Activated CD4-positive, alpha-beta T cell treated with anti-CD3 and anti-CD28 coated beads for 4 hours (primary cell): Measurements from ENCODE around the gene WASF2.
"Not testable (repeated sequence)": the region's sequence is repeated elsewhere in the genome, so short reads cannot be mapped to it uniquely, and the experiment has no call there.

ENCODE experiments used
- DNase-seq, 2 donors: peaks; one replicate each; pipeline ENCODE4 v3.0.0-alpha.2; 2020

Gene WASF2

GRCh38 chr1:27394925-27395324, 95.0 kb downstream of the WASF2 start:
- no peak for DNase-seq

- no peak for DNase-seq
These were observed 95.7 kb downstream of the WASF2 start for GRCh38 chr1:27394282-27394658.

- no peak for DNase-seq
These were observed 96.2 kb downstream of the WASF2 start for GRCh38 chr1:27393641-27394281.

GRCh38 chr1:27392778-27393635, 97.0 kb downstream of the WASF2 start:
- DNase-seq = peak in 1 of 2 donors; percentile 11

- DNase-seq = peak; percentile 93 to 94
These were observed 97.7 kb downstream of the WASF2 start, which contains the start of gene GPR3 for GRCh38 chr1:27392096-27392777. GPR3 (plus strand) TSS chr1:27392622; CDS start chr1:27393799, 1,177 bp downstream.

- DNase-seq = peak; percentile 21 to 37
These were observed 98.4 kb downstream of the WASF2 start for GRCh38 chr1:27391511-27392095.

GRCh38 chr1:27388337-27389005, 101.5 kb downstream of the WASF2 start:
- DNase-seq = peak; percentile 69 to 78

- not testable (repeated sequence) for DNase-seq
These were observed 105.2 kb downstream of the WASF2 start for GRCh38 chr1:27384797-27385196.

- DNase-seq = no peak
These were observed 106.3 kb downstream of the WASF2 start for GRCh38 chr1:27383661-27384060.

GRCh38 chr1:27383039-27383605, 106.8 kb downstream of the WASF2 start, which contains the start of gene CD164L2:
CD164L2 (minus strand) TSS chr1:27383333; CDS start chr1:27383239, 94 bp downstream.
- DNase-seq = peak; percentile 40 to 54

GRCh38 chr1:27381969-27382762, 107.8 kb downstream of the WASF2 start:
- no peak for DNase-seq

GRCh38 chr1:27380766-27381733, 108.9 kb downstream of the WASF2 start:
- DNase-seq = no peak

- DNase-seq = no peak
These were observed 109.7 kb downstream of the WASF2 start for GRCh38 chr1:27380224-27380623.

- DNase-seq = no peak
These were observed 110.3 kb downstream of the WASF2 start for GRCh38 chr1:27379564-27380122.

- DNase-seq = no peak
These were observed 112.0 kb downstream of the WASF2 start for GRCh38 chr1:27377760-27378495.

- DNase-seq = no peak
These were observed 115.4 kb downstream of the WASF2 start, which contains the start of gene FCN3 for GRCh38 chr1:27374362-27375086. FCN3 (minus strand) TSS chr1:27374824; CDS start chr1:27374818, 6 bp downstream.

- DNase-seq = no peak
These were observed 116.9 kb downstream of the WASF2 start for GRCh38 chr1:27372808-27373690.
